Stimulated activated CD8-positive, alpha-beta memory T cell treated with anti-CD3 and anti-CD28 coated beads, Interleukin-12 subunit alpha, Interleukin-12 subunit beta, amount 100 ng/mL, for 24 hours (primary cell): ENCODE data around the gene SV2C.

ENCODE experiments used
- DNase-seq: peaks from one replicate; pipeline ENCODE4 v3.0.0-alpha.2; 2020; ENCODE audit errors: extremely low read depth

Gene SV2C

GRCh38 chr5:76250463-76250862 lies 167.3 kb downstream of the SV2C start:
- DNase-seq = no peak

- DNase-seq = no peak
Observed at GRCh38 chr5:76251656-76252055, 168.5 kb downstream of the SV2C start.

- no peak for DNase-seq
Observed at GRCh38 chr5:76252437-76252836, 169.3 kb downstream of the SV2C start.

GRCh38 chr5:76256116-76256889 lies 173.1 kb downstream of the SV2C start:
- DNase-seq = peak; percentile 11

- DNase-seq = no peak
Observed at GRCh38 chr5:76257225-76257833, 174.1 kb downstream of the SV2C start.

- no peak for DNase-seq
Observed at GRCh38 chr5:76257897-76258296, 174.7 kb downstream of the SV2C start.

GRCh38 chr5:76264681-76265080 lies 181.5 kb downstream of the SV2C start:
- DNase-seq = no peak

- DNase-seq = no peak
Observed at GRCh38 chr5:76269259-76269931, 186.2 kb downstream of the SV2C start.

GRCh38 chr5:76269932-76270610 lies 186.9 kb downstream of the SV2C start:
- no peak for DNase-seq

- DNase-seq = no peak
Observed at GRCh38 chr5:76271836-76272235, 188.7 kb downstream of the SV2C start.

- DNase-seq = no peak
Observed at GRCh38 chr5:76273206-76273885, 190.2 kb downstream of the SV2C start.

GRCh38 chr5:76274571-76274970 lies 191.4 kb downstream of the SV2C start:
- no peak for DNase-seq

GRCh38 chr5:76277736-76278135 lies 194.6 kb downstream of the SV2C start:
- DNase-seq = no peak

- no peak for DNase-seq
Observed at GRCh38 chr5:76278261-76278789, 195.1 kb downstream of the SV2C start.

GRCh38 chr5:76280494-76280893 lies 197.3 kb downstream of the SV2C start:
- no peak for DNase-seq

- no peak for DNase-seq
Observed at GRCh38 chr5:76283670-76284069, 200.5 kb downstream of the SV2C start.

- no peak for DNase-seq
Observed at GRCh38 chr5:76289692-76290091, 206.5 kb downstream of the SV2C start.

- no peak for DNase-seq
Observed at GRCh38 chr5:76290321-76290757, 207.2 kb downstream of the SV2C start.

GRCh38 chr5:76291305-76292077 lies 208.3 kb downstream of the SV2C start:
- no peak for DNase-seq

GRCh38 chr5:76292620-76293322 lies 209.6 kb downstream of the SV2C start:
- DNase-seq = no peak
